Measurements from ENCODE around the gene MAD2L1BP.

MAD2L1BP gene

GRCh38 chr6:43673444-43674084 lies 37.9 kb downstream of the MAD2L1BP start:
- H3K4me3 ChIP-seq (ENCODE audit: low read depth, low read length), result no peak overlapping the region
- DNase-seq (ENCODE audit: low read depth), result no peak
- TF ChIP-seq MYC (IDR thresholded peaks at IDR 0.05; ENCODE audit: low read depth, low read length) (no peak), CTCF (IDR thresholded peaks at IDR 0.05; ENCODE audit: low read depth, low read length) (no peak), POLR2A (IDR thresholded peaks at IDR 0.05; ENCODE audit: extremely low read depth, insufficient read length) (no peak), MAX (IDR thresholded peaks at IDR 0.05; ENCODE audit: low read depth, low read length) (no peak)

GRCh38 chr6:43674291-43674690 lies 38.7 kb downstream of the MAD2L1BP start:
- no peak for TF ChIP-seq MAX (IDR thresholded peaks at IDR 0.05; ENCODE audit: low read depth, low read length)
- no peak for TF ChIP-seq MYC (IDR thresholded peaks at IDR 0.05; ENCODE audit: low read depth, low read length)
- no peak for TF ChIP-seq POLR2A (IDR thresholded peaks at IDR 0.05; ENCODE audit: extremely low read depth, insufficient read length)
- TF ChIP-seq CTCF (IDR thresholded peaks at IDR 0.05; ENCODE audit: low read depth, low read length), result no peak
- DNase-seq (ENCODE audit: low read depth), result no peak

GRCh38 chr6:43674921-43675320 lies 39.3 kb downstream of the MAD2L1BP start:
- no peak overlapping the region for H3K4me3 ChIP-seq (ENCODE audit: low read depth, low read length)
- DNase-seq (ENCODE audit: low read depth), result no peak
- no peak for TF ChIP-seq POLR2A (IDR thresholded peaks at IDR 0.05; ENCODE audit: extremely low read depth, insufficient read length)

More at GRCh38 chr6:43674291-43674690, 38.7 kb downstream of the MAD2L1BP start:
- no peak overlapping the region for H3K4me3 ChIP-seq (ENCODE audit: low read depth, low read length)

- TF ChIP-seq POLR2A (IDR thresholded peaks at IDR 0.05; ENCODE audit: extremely low read depth, insufficient read length) (no peak), CTCF (IDR thresholded peaks at IDR 0.05; ENCODE audit: low read depth, low read length) (no peak), MYC (IDR thresholded peaks at IDR 0.05; ENCODE audit: low read depth, low read length) (no peak)
- H3K4me3 ChIP-seq (ENCODE audit: low read depth, low read length), result no peak overlapping the region
- no peak for DNase-seq (ENCODE audit: low read depth)
Observed at GRCh38 chr6:43676962-43677606, 41.4 kb downstream of the MAD2L1BP start.

GRCh38 chr6:43677759-43678158 lies 42.1 kb downstream of the MAD2L1BP start:
- no peak for TF ChIP-seq MAX (IDR thresholded peaks at IDR 0.05; ENCODE audit: low read depth, low read length)
- no peak for TF ChIP-seq CTCF (IDR thresholded peaks at IDR 0.05; ENCODE audit: low read depth, low read length)
- no peak for TF ChIP-seq POLR2A (IDR thresholded peaks at IDR 0.05; ENCODE audit: extremely low read depth, insufficient read length)
- TF ChIP-seq MYC (IDR thresholded peaks at IDR 0.05; ENCODE audit: low read depth, low read length), result no peak
- DNase-seq (ENCODE audit: low read depth), result no peak
- H3K4me3 ChIP-seq (ENCODE audit: low read depth, low read length), result no peak overlapping the region

- no peak overlapping the region for H3K4me3 ChIP-seq (ENCODE audit: low read depth, low read length)
- TF ChIP-seq MAX (IDR thresholded peaks at IDR 0.05; ENCODE audit: low read depth, low read length) (no peak), POLR2A (IDR thresholded peaks at IDR 0.05; ENCODE audit: extremely low read depth, insufficient read length) (no peak), CTCF (IDR thresholded peaks at IDR 0.05; ENCODE audit: low read depth, low read length) (no peak), MYC (IDR thresholded peaks at IDR 0.05; ENCODE audit: low read depth, low read length) (no peak)
- no peak for DNase-seq (ENCODE audit: low read depth)
Observed at GRCh38 chr6:43678341-43678740, 42.7 kb downstream of the MAD2L1BP start.

Data from NB4 (cell line).